GM12878 (cell line): Measurements from ENCODE around the gene SLAMF1. TPM values are rescaled to one million over a fixed set of nuclear protein-coding genes. Genes with fewer than 3 reads are reported as not detected.
"Not testable (repeated sequence)": the region's sequence is repeated elsewhere in the genome, so short reads cannot be mapped to it uniquely, and the experiment has no call there.

Experiments
- ATAC-seq: fragments of 200-7000 bp; cut with Tn5 transposase; 3 replicates; pipeline ENCODE4 v1.9.1; 2020; ENCODE audit warnings: mild to moderate bottlenecking, moderate library complexity
- BruUV-seq: library from RNA; stranded (reverse); fragments of 400-500 nt; replicated peaks from 2 replicates; lab custom pipeline; 2021; lab: Mats Ljungman, UMichigan
- CTCF ChIA-PET: fragments of 300-600 bp; sonication (Branson Sonifier 250); formaldehyde crosslinking; extraction: SDS; loops from one replicate; lab custom pipeline; 2021; ENCODE audit warnings: inconsistent platforms; lab: Yijun Ruan, JAX
- POLR2A ChIA-PET: fragments of 350-600 bp; formaldehyde crosslinking; extraction: SDS; loops from one replicate; lab custom pipeline; 2021; ENCODE audit warnings: inconsistent platforms; lab: Charles Lee
- RAD21 ChIA-PET: fragments of 300-600 bp; sonication (Branson Sonifier 250); formaldehyde crosslinking; loops from one replicate; lab custom pipeline; 2023; ENCODE audit warnings: antibody characterized with exemption; ENCODE audit not compliant: unreplicated experiment; lab: Charles Lee
- SMC1A ChIA-PET: fragments of 300-600 bp; sonication (Branson Sonifier 250); formaldehyde crosslinking; loops from one replicate; lab custom pipeline; 2023; ENCODE audit not compliant: unreplicated experiment, uncharacterized antibody; lab: Charles Lee
- DNase-seq: peaks from one replicate; pipeline ENCODE4 v3.0.0-alpha.2; 2011; ENCODE audit warnings: low read depth, low spot score
- FAIRE-seq: peaks from 3 replicates; lab custom pipeline; 2011; peaks lifted over from hg19 to GRCh38; lab: Jason Lieb, UNC
- H2AFZ ChIP-seq: 2 replicates; pipeline ENCODE4 v1.6.0; 2011; ENCODE audit warnings: low read depth, low read length, control low read depth; ENCODE audit not compliant: control insufficient read depth
- H3K27ac ChIP-seq: 2 replicates; pipeline ENCODE4 v1.5.1; 2011; ENCODE audit warnings: control low read depth; ENCODE audit not compliant: control insufficient read depth, insufficient read depth
- H3K27me3 ChIP-seq, 2 experiments: replicated peaks in 1 of 2; 2 replicates each; pipeline versions ENCODE4 v1.6.0 to v1.6.1; 2011; ENCODE audit warnings: low read length in 1 of 2; ENCODE audit not compliant: control insufficient read depth in 2 of 2, insufficient read depth in 2 of 2
- H3K36me3 ChIP-seq, 2 experiments: 2 replicates each; pipeline ENCODE4 v1.5.1; 2011; ENCODE audit warnings: low read length in 1 of 2; ENCODE audit not compliant: control insufficient read depth in 2 of 2, insufficient read depth in 2 of 2
- H3K4me1 ChIP-seq: 2 replicates; pipeline ENCODE4 v1.6.1; 2011; ENCODE audit warnings: mild to moderate bottlenecking, low read length, moderate library complexity, mixed read lengths; ENCODE audit not compliant: control insufficient read depth, insufficient read depth
- H3K4me2 ChIP-seq: 2 replicates; pipeline ENCODE4 v1.6.0; 2011; ENCODE audit warnings: control low read depth; ENCODE audit not compliant: control insufficient read depth, insufficient read depth
- H3K4me3 ChIP-seq: fragments of 200-600 bp; sonication (generic); 2 replicates; pipeline ENCODE4 v1.5.1; 2016
- H3K79me2 ChIP-seq: 2 replicates; pipeline ENCODE4 v1.6.0; 2011; ENCODE audit warnings: low read length; ENCODE audit not compliant: control insufficient read depth, insufficient read depth
- H3K9ac ChIP-seq: 2 replicates; pipeline ENCODE4 v1.8.0; 2011; ENCODE audit warnings: low read length, control low read depth, mixed read lengths; ENCODE audit not compliant: control insufficient read depth, insufficient read depth
- H3K9me3 ChIP-seq: replicated peaks from 3 replicates; pipeline ENCODE4 v1.5.1; 2011; ENCODE audit warnings: mild to moderate bottlenecking, low read length; ENCODE audit not compliant: control insufficient read depth, insufficient read depth
- H4K20me1 ChIP-seq: 2 replicates; pipeline ENCODE4 v1.6.0; 2011; ENCODE audit not compliant: control insufficient read depth, insufficient read depth
- RUNX3 ChIP-seq: IDR thresholded peaks from 2 replicates; pipeline ENCODE4 v1.6.1; 2012; ENCODE audit warnings: low read length, inconsistent platforms
- WGBS: methylation state at CpG from one replicate; pipeline ENCODE4 v1.1.6; 2016; ENCODE audit warnings: low lambda C conversion rate; ENCODE audit not compliant: insufficient replicate concordance, insufficient coverage; ENCODE audit errors: missing lambda C conversion rate; 5-methylcytosine and 5-hydroxymethylcytosine counted together
- in situ Hi-C: fragments of 300-500 bp; cut with MboI; formaldehyde crosslinking; loops from 9 replicates; pipeline ENCODE4 v1.14.3; 2018; ENCODE audit warnings: mixed read lengths
- intact Hi-C: fragments of 100-400 bp; cut with micrococcal nuclease; formaldehyde crosslinking; loops from one replicate; pipeline ENCODE4 v1.14.2; 2022; ENCODE audit not compliant: unreplicated experiment
- polyA plus RNA-seq, 11 experiments: library from polyadenylated mRNA; depleted of rRNA in 4 of 11; unstranded in 6 of 11; stranded (reverse) in 5 of 11; fragments of >200 nt; fragmentation: Nextera tagmentation in 4 of 11; fragmentation: Illumina TruSeq in 1 of 11; extraction: Ambion mirVana in 4 of 11; extraction: Trizol in 1 of 11; gene quantifications; 1 replicate in 1 of 11; 2 replicates in 10 of 11; pipeline versions ENCODE4 v1.2.1 to v1.2.3, GENCODE V29; 2011 to 2016; ENCODE audit warnings: inconsistent platforms in 2 of 11, missing spikeins in 2 of 11, low read depth in 1 of 11
- total RNA-seq, 4 experiments: library from RNA; depleted of rRNA in 3 of 4; stranded (reverse); fragments of >200 nt in 3 of 4; fragmentation: Illumina TruSeq in 1 of 4; extraction: Trizol in 1 of 4; gene quantifications; 2 replicates each; pipeline versions ENCODE4 v1.2.1 to v1.2.3, GENCODE V29; 2013 to 2021

The SLAMF1 gene
- total and polyA plus RNA-seq, 10 of the 15 experiments (the other 5 are each of a cell fraction or from before 2014, with no cell fraction given): 87.3 to 260 (median 131) TPM

GRCh38 chr1:160563230-160563629 is 83.6 kb downstream of the SLAMF1 start:
- not testable (repeated sequence) for BruUV-seq

GRCh38 chr1:160562745-160563144 is 84.1 kb downstream of the SLAMF1 start:
- H3K27ac ChIP-seq, BruUV-seq, ATAC-seq, H4K20me1 ChIP-seq, H3K9ac ChIP-seq, FAIRE-seq, H3K4me3 ChIP-seq, in situ Hi-C loops, H3K79me2 ChIP-seq, H3K9me3 ChIP-seq, DNase-seq, H3K36me3 ChIP-seq, H2AFZ ChIP-seq, H3K4me2 ChIP-seq, H3K27me3 ChIP-seq, H3K4me1 ChIP-seq, intact Hi-C loops: not testable (repeated sequence)
- ChIA-PET SMC1A (interaction anchor here (2.5 to 30.0 kb wide), 3 partner anchors 14 to 36 kb away, joined by 6 to 735 read pairs (median 133); partner anchors contain the start of gene CD84), RAD21 (interaction anchor here (2.7 to 4.3 kb wide), 2 partner anchors 14 to 42 kb away, joined by 8 to 12 read pairs; no protein-coding TSS in a partner anchor), POLR2A (interaction anchor here (6.8 kb wide), 1 partner anchor 9 kb away, joined by 43 read pairs; no protein-coding TSS in a partner anchor), CTCF (interaction anchor here (1.2 to 2.6 kb wide), 3 partner anchors 9 to 23 kb away, joined by 4 to 9 read pairs (median 8); no protein-coding TSS in a partner anchor)
- 51% methylated on average over 2 of the region's 2 CpGs for WGBS
- TF ChIP-seq RUNX3: 0 out of 2 replicates have a peak, but pooled peaks have one; percentile 8

More at GRCh38 chr1:160563230-160563629, 83.6 kb downstream of the SLAMF1 start:
- intact Hi-C loops, H2AFZ ChIP-seq, H3K9me3 ChIP-seq, DNase-seq, H3K36me3 ChIP-seq, H3K4me2 ChIP-seq, H3K27me3 ChIP-seq, H3K79me2 ChIP-seq, H3K27ac ChIP-seq, H3K9ac ChIP-seq, ATAC-seq, FAIRE-seq, H4K20me1 ChIP-seq, in situ Hi-C loops, H3K4me3 ChIP-seq: not testable (repeated sequence)
- ChIA-PET POLR2A (interaction anchor here (6.8 kb wide), 1 partner anchor 9 kb away, joined by 43 read pairs; no protein-coding TSS in a partner anchor), CTCF (interaction anchor here (2.6 to 3.7 kb wide), 2 partner anchors 10 to 14 kb away, joined by 9 to 17 read pairs; no protein-coding TSS in a partner anchor), RAD21 (interaction anchor here (2.7 to 4.3 kb wide), 4 partner anchors 11 to 42 kb away, joined by 8 to 30 read pairs (median 11); no protein-coding TSS in a partner anchor), SMC1A (interaction anchor here (2.5 to 30.0 kb wide), 3 partner anchors 13 to 35 kb away, joined by 6 to 735 read pairs (median 133); partner anchors contain the start of gene CD84)
- WGBS: 87% methylated on average over 1 of the region's 1 CpG
- peaks cover 14% of the 10 kb centered on the region for H3K4me1 ChIP-seq
